ENCODE results near the gene MIGA2.

DNA sequence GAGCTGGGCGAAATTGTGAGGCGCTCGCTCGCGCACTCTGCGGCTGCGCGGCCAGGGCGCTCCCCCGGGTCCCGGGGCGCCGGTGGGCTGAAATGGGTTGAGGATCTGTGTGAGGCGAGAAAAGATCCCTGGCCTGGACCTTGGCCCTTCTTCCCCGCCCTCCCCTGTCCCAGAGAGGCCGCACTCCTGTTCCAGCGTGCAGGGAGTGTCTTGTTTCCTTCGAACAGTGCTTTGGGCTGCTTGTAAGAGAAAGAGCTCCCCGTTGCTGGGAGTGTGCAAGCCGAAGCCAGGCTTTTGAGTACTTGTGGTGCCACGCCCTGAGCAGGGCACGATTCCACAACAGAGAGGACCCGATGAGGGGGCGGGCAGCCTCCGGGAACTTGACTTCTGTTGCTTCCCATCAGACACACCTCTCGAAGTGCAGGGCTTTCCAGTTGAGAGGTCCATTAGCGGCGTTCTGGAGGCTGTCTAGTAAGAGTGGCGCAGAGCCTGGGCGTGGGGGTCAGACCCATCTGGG, 45.0 kb downstream of the MIGA2 start:
- TF ChIP-seq, protein P1, sequence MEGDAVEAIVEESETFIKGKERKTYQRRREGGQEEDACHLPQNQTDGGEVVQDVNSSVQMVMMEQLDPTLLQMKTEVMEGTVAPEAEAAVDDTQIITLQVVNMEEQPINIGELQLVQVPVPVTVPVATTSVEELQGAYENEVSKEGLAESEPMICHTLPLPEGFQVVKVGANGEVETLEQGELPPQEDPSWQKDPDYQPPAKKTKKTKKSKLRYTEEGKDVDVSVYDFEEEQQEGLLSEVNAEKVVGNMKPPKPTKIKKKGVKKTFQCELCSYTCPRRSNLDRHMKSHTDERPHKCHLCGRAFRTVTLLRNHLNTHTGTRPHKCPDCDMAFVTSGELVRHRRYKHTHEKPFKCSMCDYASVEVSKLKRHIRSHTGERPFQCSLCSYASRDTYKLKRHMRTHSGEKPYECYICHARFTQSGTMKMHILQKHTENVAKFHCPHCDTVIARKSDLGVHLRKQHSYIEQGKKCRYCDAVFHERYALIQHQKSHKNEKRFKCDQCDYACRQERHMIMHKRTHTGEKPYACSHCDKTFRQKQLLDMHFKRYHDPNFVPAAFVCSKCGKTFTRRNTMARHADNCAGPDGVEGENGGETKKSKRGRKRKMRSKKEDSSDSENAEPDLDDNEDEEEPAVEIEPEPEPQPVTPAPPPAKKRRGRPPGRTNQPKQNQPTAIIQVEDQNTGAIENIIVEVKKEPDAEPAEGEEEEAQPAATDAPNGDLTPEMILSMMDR (IDR thresholded peaks at IDR 0.05) = no peak
- TF ChIP-seq POLR2AphosphoS5 (IDR thresholded peaks at IDR 0.05; ENCODE audit: low read depth, low read length) = no peak
- TF ChIP-seq, protein P2, sequence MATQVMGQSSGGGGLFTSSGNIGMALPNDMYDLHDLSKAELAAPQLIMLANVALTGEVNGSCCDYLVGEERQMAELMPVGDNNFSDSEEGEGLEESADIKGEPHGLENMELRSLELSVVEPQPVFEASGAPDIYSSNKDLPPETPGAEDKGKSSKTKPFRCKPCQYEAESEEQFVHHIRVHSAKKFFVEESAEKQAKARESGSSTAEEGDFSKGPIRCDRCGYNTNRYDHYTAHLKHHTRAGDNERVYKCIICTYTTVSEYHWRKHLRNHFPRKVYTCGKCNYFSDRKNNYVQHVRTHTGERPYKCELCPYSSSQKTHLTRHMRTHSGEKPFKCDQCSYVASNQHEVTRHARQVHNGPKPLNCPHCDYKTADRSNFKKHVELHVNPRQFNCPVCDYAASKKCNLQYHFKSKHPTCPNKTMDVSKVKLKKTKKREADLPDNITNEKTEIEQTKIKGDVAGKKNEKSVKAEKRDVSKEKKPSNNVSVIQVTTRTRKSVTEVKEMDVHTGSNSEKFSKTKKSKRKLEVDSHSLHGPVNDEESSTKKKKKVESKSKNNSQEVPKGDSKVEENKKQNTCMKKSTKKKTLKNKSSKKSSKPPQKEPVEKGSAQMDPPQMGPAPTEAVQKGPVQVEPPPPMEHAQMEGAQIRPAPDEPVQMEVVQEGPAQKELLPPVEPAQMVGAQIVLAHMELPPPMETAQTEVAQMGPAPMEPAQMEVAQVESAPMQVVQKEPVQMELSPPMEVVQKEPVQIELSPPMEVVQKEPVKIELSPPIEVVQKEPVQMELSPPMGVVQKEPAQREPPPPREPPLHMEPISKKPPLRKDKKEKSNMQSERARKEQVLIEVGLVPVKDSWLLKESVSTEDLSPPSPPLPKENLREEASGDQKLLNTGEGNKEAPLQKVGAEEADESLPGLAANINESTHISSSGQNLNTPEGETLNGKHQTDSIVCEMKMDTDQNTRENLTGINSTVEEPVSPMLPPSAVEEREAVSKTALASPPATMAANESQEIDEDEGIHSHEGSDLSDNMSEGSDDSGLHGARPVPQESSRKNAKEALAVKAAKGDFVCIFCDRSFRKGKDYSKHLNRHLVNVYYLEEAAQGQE (IDR thresholded peaks at IDR 0.05; ENCODE audit: insufficient read depth in 1 of 2, low read depth in 2 of 2, low read length in 1 of 2) = no peak
- TF ChIP-seq TCF7L2 (IDR thresholded peaks at IDR 0.05; ENCODE audit: low read depth, low read length) = no peak

All from Panc1 (cell line).